GM18951 (cell line): ENCODE data around the gene HS1BP3.

Source experiments
- POLR2A ChIP-seq: IDR thresholded peaks from 4 replicates; pipeline ENCODE4 v1.6.1; 2011; ENCODE audit warnings: mild to moderate bottlenecking; ENCODE audit not compliant: insufficient read length, insufficient read depth; ENCODE audit errors: extremely low read depth
- in situ Hi-C: fragments of 300-500 bp; cut with MboI; formaldehyde crosslinking; loops from one replicate; pipeline ENCODE4 v1.12.0; 2022; ENCODE audit warnings: low sequenced_read_pairs, mixed read lengths, inconsistent platforms; ENCODE audit not compliant: unreplicated experiment

HS1BP3 gene

GRCh38 chr2:20623241-20623640, 27.7 kb downstream of the HS1BP3 start:
- in situ Hi-C loops: no loop called here

DNA sequence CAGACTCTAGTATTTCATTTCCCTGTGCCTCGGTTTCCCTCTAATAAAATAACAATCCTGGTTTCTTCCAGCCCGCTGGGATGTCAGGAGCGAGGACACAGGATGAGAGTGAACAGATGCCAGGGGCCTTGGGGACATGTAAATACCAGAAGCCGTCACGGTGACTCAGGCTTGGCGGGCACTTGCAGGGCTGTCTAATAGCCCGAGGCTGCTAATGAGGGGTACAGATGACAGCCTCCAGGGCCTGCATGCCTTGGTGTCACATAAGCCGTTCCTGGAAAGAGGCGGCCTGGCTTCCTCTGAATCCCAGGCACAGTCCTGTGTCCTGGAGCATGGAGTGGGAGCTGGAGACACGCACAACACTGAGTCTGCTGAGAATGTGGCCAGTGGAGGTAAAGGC, 28.2 kb downstream of the HS1BP3 start:
- in situ Hi-C loops: no loop called here
- no peak for TF ChIP-seq POLR2A

More at GRCh38 chr2:20623241-20623640, 27.7 kb downstream of the HS1BP3 start:
- TF ChIP-seq POLR2A: no peak

GRCh38 chr2:20622296-20622686, 28.6 kb downstream of the HS1BP3 start:
- in situ Hi-C loops: no loop called here
- TF ChIP-seq POLR2A: no peak

DNA sequence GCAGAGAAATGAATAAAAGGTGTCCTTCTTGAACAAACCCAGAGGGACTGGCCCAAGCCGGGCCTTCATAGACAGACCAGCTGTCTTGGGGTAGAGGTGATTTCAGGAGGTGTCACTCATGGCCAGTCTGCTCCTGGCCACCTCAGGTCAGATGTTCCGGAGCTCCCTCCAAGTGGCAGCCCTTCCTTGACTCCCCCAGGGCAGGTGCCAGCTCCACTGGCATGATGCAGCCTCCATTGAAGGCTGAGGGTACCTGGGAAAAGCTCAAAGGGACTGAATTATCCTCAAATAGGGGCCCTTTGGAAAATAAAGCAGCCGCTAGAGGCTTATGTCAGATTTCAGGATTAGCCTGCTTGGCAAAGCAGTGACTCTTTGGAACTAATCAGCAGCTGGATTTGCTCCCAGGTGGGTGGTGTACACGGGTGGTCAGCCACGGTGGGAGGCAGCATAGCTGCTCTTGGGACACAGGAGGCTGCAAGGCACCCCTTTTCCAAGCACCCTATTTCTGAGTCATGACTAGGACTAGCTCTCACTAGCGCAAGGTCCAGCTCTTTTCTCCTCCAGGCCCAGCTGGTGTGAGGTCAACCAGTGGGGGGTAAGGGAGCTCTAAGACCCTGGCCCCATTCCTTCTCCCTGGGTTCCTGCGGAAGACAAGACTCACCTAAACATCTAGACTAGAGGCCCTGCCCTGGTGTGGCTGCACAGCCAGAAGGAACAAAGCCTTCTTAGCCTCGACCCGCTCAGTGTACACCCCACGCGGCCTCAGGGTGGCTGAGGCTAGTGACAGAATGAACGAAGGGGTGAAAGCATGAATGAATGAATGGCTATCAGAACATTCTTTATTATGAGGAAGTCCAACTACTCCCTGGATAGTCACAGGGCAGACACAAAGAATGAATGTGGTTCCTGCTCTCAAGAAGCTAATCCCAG, 29.3 kb downstream of the HS1BP3 start:
- in situ Hi-C loops: no loop called here
- no peak for TF ChIP-seq POLR2A

GRCh38 chr2:20620696-20621365, 30.1 kb downstream of the HS1BP3 start:
- TF ChIP-seq POLR2A: no peak
- in situ Hi-C loops: no loop called here

- TF ChIP-seq POLR2A: no peak
- in situ Hi-C loops: no loop called here
Observed at GRCh38 chr2:20620271-20620681, 30.6 kb downstream of the HS1BP3 start.

DNA sequence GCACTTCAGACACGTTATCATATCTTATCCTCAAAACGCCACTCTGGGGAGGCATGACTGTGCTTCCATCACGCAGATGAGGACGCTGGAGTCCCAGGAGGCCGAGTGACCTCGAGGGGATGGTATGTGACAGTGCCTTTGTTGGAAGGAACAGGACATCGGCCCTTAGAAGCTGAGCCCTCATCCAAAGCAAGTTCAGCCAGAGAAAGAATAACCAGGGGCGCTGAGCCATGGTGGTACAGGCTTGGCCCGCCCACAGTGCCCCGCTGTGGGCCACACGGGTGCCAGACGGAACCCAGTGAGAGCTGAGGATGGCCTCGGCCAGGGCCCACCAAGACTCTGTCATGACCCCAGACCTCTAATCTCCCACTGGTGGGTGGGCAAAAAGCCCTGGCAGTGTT, 31.3 kb downstream of the HS1BP3 start:
- in situ Hi-C loops: no loop called here
- TF ChIP-seq POLR2A: no peak

- TF ChIP-seq POLR2A: no peak
- in situ Hi-C loops: no loop called here
Observed at GRCh38 chr2:20618886-20619521, 31.9 kb downstream of the HS1BP3 start.

GRCh38 chr2:20618468-20618885, 32.4 kb downstream of the HS1BP3 start:
- in situ Hi-C loops: no loop called here
- TF ChIP-seq POLR2A: no peak

- no peak for TF ChIP-seq POLR2A
- in situ Hi-C loops: no loop called here
Observed at GRCh38 chr2:20617892-20618467, 32.9 kb downstream of the HS1BP3 start.

GRCh38 chr2:20617081-20617575, 33.8 kb downstream of the HS1BP3 start:
- no peak for TF ChIP-seq POLR2A
- in situ Hi-C loops: no loop called here

- in situ Hi-C loops: no loop called here
- TF ChIP-seq POLR2A: no peak
Observed at GRCh38 chr2:20616341-20616871, 34.5 kb downstream of the HS1BP3 start.
